WTC11 (cell line): Measurements from ENCODE around the gene DCAF11. TPM values are rescaled to one million over a fixed set of nuclear protein-coding genes. Genes with fewer than 3 reads are reported as not detected.

Experiments
- ATAC-seq: fragments of 200-7000 bp; cut with Tn5 transposase; 2 replicates; pipeline ENCODE4 v1.10.0; 2021; ENCODE audit warnings: mild to moderate bottlenecking, moderate library complexity
- CTCF ChIA-PET: fragments of 300-600 bp; sonication (Branson Sonifier 250); formaldehyde crosslinking; loops from one replicate; lab custom pipeline; 2021; ENCODE audit warnings: antibody characterized with exemption; lab: Charles Lee
- POLR2A ChIA-PET: fragments of 350-600 bp; sonication (Branson Sonifier 250); formaldehyde crosslinking; loops from one replicate; lab custom pipeline; 2021; ENCODE audit warnings: antibody characterized with exemption; lab: Charles Lee
- DNase-seq: peaks from one replicate; pipeline ENCODE4 v3.0.0; 2021; ENCODE audit warnings: low spot score
- H3K27ac Mint-ChIP-seq: 2 replicates; pipeline ENCODE4 v1.8.0; 2021; ENCODE audit warnings: mixed read lengths
- H3K27me3 Mint-ChIP-seq: 2 replicates; pipeline ENCODE4 v1.8.0; 2021; ENCODE audit warnings: low read depth, mild to moderate bottlenecking, moderate library complexity, mixed read lengths
- H3K36me3 Mint-ChIP-seq: 2 replicates; pipeline ENCODE4 v1.8.0; 2021; ENCODE audit warnings: mixed read lengths
- H3K4me1 Mint-ChIP-seq: 2 replicates; pipeline ENCODE4 v1.8.0; 2022; ENCODE audit warnings: mixed read lengths
- H3K4me3 Mint-ChIP-seq: 2 replicates; pipeline ENCODE4 v1.8.0; 2021; ENCODE audit warnings: mild to moderate bottlenecking, moderate library complexity, mixed read lengths
- H3K9me3 Mint-ChIP-seq: 2 replicates; pipeline ENCODE4 v1.8.0; 2021; ENCODE audit warnings: mixed read lengths
- ATF1 ChIP-seq: sonication (generic); formaldehyde crosslinking; IDR thresholded peaks from 2 replicates; pipeline ENCODE4 v1.8.1; 2023; ENCODE audit warnings: mild to moderate bottlenecking, moderate library complexity, missing genetic modification reagents
- ATF2 ChIP-seq: sonication (generic); formaldehyde crosslinking; IDR thresholded peaks from 2 replicates; pipeline ENCODE4 v1.8.1; 2022; ENCODE audit warnings: low read depth, missing genetic modification reagents, borderline replicate concordance
- CDX4 ChIP-seq: fragments of 250-450 bp; sonication (Bioruptor Pico); IDR thresholded peaks from 2 replicates; pipeline ENCODE4 v1.9.0; 2021; ENCODE audit warnings: moderate library complexity, mild to moderate bottlenecking, inconsistent platforms, borderline replicate concordance
- CREB1 ChIP-seq: sonication (generic); formaldehyde crosslinking; IDR thresholded peaks from 2 replicates; pipeline ENCODE4 v1.8.0; 2023; ENCODE audit warnings: mild to moderate bottlenecking, missing genetic modification reagents
- E2F4 ChIP-seq: sonication (generic); formaldehyde crosslinking; IDR thresholded peaks from 2 replicates; pipeline ENCODE4 v1.8.1; 2022; ENCODE audit warnings: low read depth, mild to moderate bottlenecking, moderate library complexity, missing genetic modification reagents, borderline replicate concordance
- GABPB1 ChIP-seq: sonication (generic); formaldehyde crosslinking; IDR thresholded peaks from 2 replicates; pipeline ENCODE4 v1.8.1; 2023; ENCODE audit warnings: mild to moderate bottlenecking, missing genetic modification reagents
- HMGXB4 ChIP-seq: sonication (generic); formaldehyde crosslinking; IDR thresholded peaks from 2 replicates; pipeline ENCODE4 v1.8.1; 2023; ENCODE audit warnings: mild to moderate bottlenecking, moderate library complexity, missing genetic modification reagents
- JUN ChIP-seq: sonication (generic); formaldehyde crosslinking; IDR thresholded peaks from 2 replicates; pipeline ENCODE4 v1.8.0; 2023; ENCODE audit warnings: mild to moderate bottlenecking, missing genetic modification reagents
- MYBL2 ChIP-seq: sonication (generic); formaldehyde crosslinking; IDR thresholded peaks from 2 replicates; pipeline ENCODE4 v1.8.1; 2023; ENCODE audit warnings: mild to moderate bottlenecking, moderate library complexity, missing genetic modification reagents
- NFATC4 ChIP-seq: fragments of 250-450 bp; sonication (Bioruptor Pico); IDR thresholded peaks from 2 replicates; pipeline ENCODE4 v1.9.0; 2021; ENCODE audit warnings: mild to moderate bottlenecking
- NR1H2 ChIP-seq: sonication (generic); formaldehyde crosslinking; IDR thresholded peaks from 2 replicates; pipeline ENCODE4 v1.9.0; 2021; ENCODE audit warnings: mild to moderate bottlenecking, moderate library complexity, missing genetic modification reagents
- NR2C2 ChIP-seq: sonication (generic); formaldehyde crosslinking; IDR thresholded peaks from 2 replicates; pipeline ENCODE4 v1.8.0; 2022; ENCODE audit warnings: mild to moderate bottlenecking, missing genetic modification reagents
- NR3C1 ChIP-seq: sonication (generic); formaldehyde crosslinking; conservative IDR thresholded peaks from 2 replicates; pipeline ENCODE4 v1.8.1; 2023; ENCODE audit warnings: low read depth, mild to moderate bottlenecking, missing genetic modification reagents
- PRRX2 ChIP-seq: fragments of 250-450 bp; sonication (Bioruptor Pico); IDR thresholded peaks from 2 replicates; pipeline ENCODE4 v1.8.0; 2021; ENCODE audit warnings: mild to moderate bottlenecking
- RELA ChIP-seq: sonication (generic); formaldehyde crosslinking; IDR thresholded peaks from 2 replicates; pipeline ENCODE4 v1.8.1; 2022; ENCODE audit warnings: missing genetic modification reagents, mild to moderate bottlenecking, borderline replicate concordance
- RORB ChIP-seq: fragments of 250-450 bp; sonication (Bioruptor Pico); IDR thresholded peaks from 2 replicates; pipeline ENCODE4 v1.9.0; 2021; ENCODE audit warnings: mild to moderate bottlenecking
- SMAD3 ChIP-seq: sonication (generic); formaldehyde crosslinking; IDR thresholded peaks from 2 replicates; pipeline ENCODE4 v1.8.0; 2022; ENCODE audit warnings: missing genetic modification reagents, mild to moderate bottlenecking, borderline replicate concordance
- SMAD4 ChIP-seq: sonication (generic); formaldehyde crosslinking; IDR thresholded peaks from 2 replicates; pipeline ENCODE4 v1.8.0; 2022; ENCODE audit warnings: mild to moderate bottlenecking, missing genetic modification reagents
- SP1 ChIP-seq: sonication (generic); formaldehyde crosslinking; conservative IDR thresholded peaks from 2 replicates; pipeline ENCODE4 v1.8.1; 2022; ENCODE audit warnings: missing genetic modification reagents
- TCF7 ChIP-seq: sonication (generic); formaldehyde crosslinking; IDR thresholded peaks from 2 replicates; pipeline ENCODE4 v1.8.0; 2022; ENCODE audit warnings: mild to moderate bottlenecking, low read depth, missing genetic modification reagents, moderate library complexity
- TEAD1 ChIP-seq: sonication (generic); formaldehyde crosslinking; IDR thresholded peaks from 2 replicates; pipeline ENCODE4 v1.8.0; 2022; ENCODE audit warnings: mild to moderate bottlenecking, missing genetic modification reagents
- TP53 ChIP-seq: sonication (generic); formaldehyde crosslinking; IDR thresholded peaks from 2 replicates; pipeline ENCODE4 v1.8.1; 2023; ENCODE audit warnings: mild to moderate bottlenecking, missing genetic modification reagents
- USF1 ChIP-seq: sonication (generic); formaldehyde crosslinking; IDR thresholded peaks from 2 replicates; pipeline ENCODE4 v1.8.0; 2022; ENCODE audit warnings: mild to moderate bottlenecking, missing genetic modification reagents
- ZNF219 ChIP-seq: sonication (generic); formaldehyde crosslinking; IDR thresholded peaks from 2 replicates; pipeline ENCODE4 v1.8.0; 2023; ENCODE audit warnings: missing genetic modification reagents, mild to moderate bottlenecking, borderline replicate concordance
- ZNF396 ChIP-seq: fragments of 250-450 bp; sonication (Bioruptor Pico); IDR thresholded peaks from 2 replicates; pipeline ENCODE4 v1.8.0; 2021; ENCODE audit warnings: mild to moderate bottlenecking, moderate library complexity, borderline replicate concordance
- ZNF423 ChIP-seq: fragments of 250-450 bp; sonication (Bioruptor Pico); IDR thresholded peaks from 2 replicates; pipeline ENCODE4 v2.1.2; 2022; ENCODE audit warnings: mild to moderate bottlenecking, moderate library complexity
- ZNF512 ChIP-seq: sonication (generic); formaldehyde crosslinking; IDR thresholded peaks from 2 replicates; pipeline ENCODE4 v1.8.1; 2022; ENCODE audit warnings: missing genetic modification reagents, borderline replicate concordance
- total RNA-seq: library from RNA; stranded (reverse); gene quantifications from 3 replicates; pipeline ENCODE4 v1.2.3, GENCODE V29; 2021

The DCAF11 gene
- total RNA-seq, 1 experiment from 2014 or later = 73.6 TPM

GRCh38 chr14:24072436-24072835 is 42.1 kb upstream of the DCAF11 start:
- H3K9me3 Mint-ChIP-seq = no peaks in the 10 kb centered on the region
- no peaks in the 10 kb centered on the region for H3K36me3 Mint-ChIP-seq
- POLR2A ChIA-PET = interaction anchor here (0.9 kb wide), 1 partner anchor 9 kb away, joined by 4 read pairs; no protein-coding TSS in a partner anchor
- no peak for TF ChIP-seq NR1H2
- no peak for TF ChIP-seq HMGXB4 (CRISPR knock-in tag)
- no peak for TF ChIP-seq MYBL2 (CRISPR knock-in tag)
- no peak for TF ChIP-seq ZNF219 (CRISPR knock-in tag)
- no peak for TF ChIP-seq ZNF423 (CRISPR knock-in tag)
- no peak for TF ChIP-seq GABPB1
- no peak for TF ChIP-seq ZNF512 (CRISPR knock-in tag)
- no peak for TF ChIP-seq E2F4 (CRISPR knock-in tag)
- TF ChIP-seq JUN (CRISPR knock-in tag) = no peak
- no peak for TF ChIP-seq RORB (CRISPR knock-in tag)
- TF ChIP-seq PRRX2 (CRISPR knock-in tag) = no peak
- no peak for TF ChIP-seq NR3C1 (CRISPR knock-in tag)
- no peak for TF ChIP-seq NR2C2
- no peak for TF ChIP-seq ZNF396 (CRISPR knock-in tag)
- TF ChIP-seq RELA (CRISPR knock-in tag) = no peak
- TF ChIP-seq SMAD3 = no peak
- TF ChIP-seq SP1 = no peak
- no peak for TF ChIP-seq ATF1 (CRISPR knock-in tag)
- no peak for TF ChIP-seq USF1 (CRISPR knock-in tag)
- CTCF ChIA-PET = interaction anchor here (0.8 to 2.5 kb wide), 7 partner anchors 9 to 89 kb away, joined by 3 to 14 read pairs (median 4); partner anchors contain the start of gene IRF9
- H3K4me1 Mint-ChIP-seq = 0 out of 2 replicates have a peak, but pooled peaks cover 8% of the 10 kb centered on the region
- no peak for ATAC-seq
- H3K27ac Mint-ChIP-seq = no peak overlapping the region
- H3K4me3 Mint-ChIP-seq = no peak overlapping the region
- no peak for DNase-seq
- H3K27me3 Mint-ChIP-seq = no peaks in the 10 kb centered on the region; the same call in none of the 2 replicates

- TF ChIP-seq NR3C1 (CRISPR knock-in tag) = no peak
- TF ChIP-seq SP1 = no peak
- no peak for TF ChIP-seq ATF2
- no peak for TF ChIP-seq ZNF396 (CRISPR knock-in tag)
- TF ChIP-seq CDX4 = no peak
- TF ChIP-seq SMAD4 (CRISPR knock-in tag) = no peak
- TF ChIP-seq NFATC4 (CRISPR knock-in tag) = no peak
- no peak for TF ChIP-seq PRRX2 (CRISPR knock-in tag)
- no peak for TF ChIP-seq TEAD1 (CRISPR knock-in tag)
- no peak for TF ChIP-seq CREB1 (CRISPR knock-in tag)
- no peak for TF ChIP-seq ZNF423 (CRISPR knock-in tag)
- TF ChIP-seq TCF7 (CRISPR knock-in tag) = no peak
- TF ChIP-seq TP53 = no peak
- TF ChIP-seq, all 79 proteins: peak for 0
- H3K27ac Mint-ChIP-seq = no peak overlapping the region
- 0 out of 2 replicates have a peak, but pooled peaks cover 8% of the 10 kb centered on the region for H3K4me1 Mint-ChIP-seq
- ATAC-seq (no peak; the same call in 1 of the 2 replicates), DNase-seq (no peak)
- no peak overlapping the region for H3K4me3 Mint-ChIP-seq
- no peaks in the 10 kb centered on the region; the same call in none of the 2 replicates for H3K27me3 Mint-ChIP-seq
- ChIA-PET CTCF (interaction anchor here (0.9 to 2.4 kb wide), 6 partner anchors 8 to 36 kb away, joined by 3 to 14 read pairs (median 5); no protein-coding TSS in a partner anchor), POLR2A (interaction anchor here (0.9 kb wide), 1 partner anchor 8 kb away, joined by 4 read pairs; no protein-coding TSS in a partner anchor)
- H3K9me3 Mint-ChIP-seq = no peaks in the 10 kb centered on the region
- H3K36me3 Mint-ChIP-seq = no peaks in the 10 kb centered on the region
Measured at GRCh38 chr14:24072881-24073877, 41.4 kb upstream of the DCAF11 start.
